GM18511 (cell line): Measurements from ENCODE around the gene CEPT1.

ENCODE experiments used
- ATAC-seq: cut with Tn5 transposase; IDR thresholded peaks from one replicate; pipeline ENCODE4 v1.9.1; 2021; ENCODE audit warnings: mild to moderate bottlenecking, moderate library complexity; ENCODE audit not compliant: unreplicated experiment

Gene CEPT1

DNA sequence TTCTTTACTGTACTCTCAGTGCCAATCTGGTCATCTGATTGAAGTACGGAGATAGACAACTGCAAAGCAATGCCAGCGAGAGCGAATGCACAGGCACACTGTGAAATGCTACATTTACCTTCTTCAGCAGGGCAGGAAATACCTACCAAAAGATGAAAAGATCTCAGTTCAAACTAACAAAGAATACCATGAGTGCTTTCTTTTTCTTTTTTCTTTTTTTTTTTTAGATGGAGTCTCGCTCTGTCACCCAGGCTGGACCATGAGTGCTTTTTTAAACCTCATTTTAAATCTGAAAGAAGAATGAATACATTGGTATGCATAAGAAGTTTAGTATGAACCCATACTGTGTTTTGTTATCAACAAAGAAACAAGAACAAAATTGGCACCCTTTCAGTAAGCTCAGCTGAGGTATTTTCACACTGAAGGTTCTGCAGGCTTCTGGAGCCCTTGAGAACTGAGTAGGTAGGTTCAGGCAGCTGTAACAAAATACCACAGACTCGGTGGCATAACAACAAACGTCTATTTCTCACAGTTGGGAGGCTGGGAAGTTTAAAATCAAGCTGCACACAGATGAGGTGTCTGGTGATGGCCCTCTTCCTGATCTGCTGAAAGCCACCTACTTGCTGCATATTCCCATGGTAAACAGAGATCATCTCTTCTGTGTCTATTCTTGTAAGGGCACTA, 85.8 kb downstream of the CEPT1 start:
- ATAC-seq, result no peak

DNA sequence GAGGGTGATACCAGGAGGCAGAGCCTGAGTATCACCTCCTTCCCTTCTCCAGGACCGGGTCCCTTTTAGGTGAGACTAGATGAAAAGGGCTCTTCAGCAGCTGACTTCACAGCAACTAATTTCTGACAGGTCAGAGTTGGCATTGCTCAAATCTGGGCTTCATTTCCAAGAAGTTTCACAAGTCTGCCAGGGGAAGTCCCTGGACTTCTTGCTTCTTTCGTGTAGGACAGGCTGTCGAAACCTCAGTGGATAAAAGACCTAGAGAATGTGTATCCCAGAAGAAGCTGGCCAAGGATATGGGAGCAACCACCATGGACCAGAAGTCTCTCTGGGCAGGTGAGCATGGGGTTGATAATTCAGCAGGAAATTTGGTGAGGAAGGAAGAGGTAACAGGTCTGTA, 87.4 kb downstream of the CEPT1 start, which contains the start of gene CHI3L2:
TSS of gene CHI3L2 (plus strand) at position 280 of the 400 bp plus-strand sequence. CDS start at position 297, 17 bp downstream.
- ATAC-seq, result no peak

DNA sequence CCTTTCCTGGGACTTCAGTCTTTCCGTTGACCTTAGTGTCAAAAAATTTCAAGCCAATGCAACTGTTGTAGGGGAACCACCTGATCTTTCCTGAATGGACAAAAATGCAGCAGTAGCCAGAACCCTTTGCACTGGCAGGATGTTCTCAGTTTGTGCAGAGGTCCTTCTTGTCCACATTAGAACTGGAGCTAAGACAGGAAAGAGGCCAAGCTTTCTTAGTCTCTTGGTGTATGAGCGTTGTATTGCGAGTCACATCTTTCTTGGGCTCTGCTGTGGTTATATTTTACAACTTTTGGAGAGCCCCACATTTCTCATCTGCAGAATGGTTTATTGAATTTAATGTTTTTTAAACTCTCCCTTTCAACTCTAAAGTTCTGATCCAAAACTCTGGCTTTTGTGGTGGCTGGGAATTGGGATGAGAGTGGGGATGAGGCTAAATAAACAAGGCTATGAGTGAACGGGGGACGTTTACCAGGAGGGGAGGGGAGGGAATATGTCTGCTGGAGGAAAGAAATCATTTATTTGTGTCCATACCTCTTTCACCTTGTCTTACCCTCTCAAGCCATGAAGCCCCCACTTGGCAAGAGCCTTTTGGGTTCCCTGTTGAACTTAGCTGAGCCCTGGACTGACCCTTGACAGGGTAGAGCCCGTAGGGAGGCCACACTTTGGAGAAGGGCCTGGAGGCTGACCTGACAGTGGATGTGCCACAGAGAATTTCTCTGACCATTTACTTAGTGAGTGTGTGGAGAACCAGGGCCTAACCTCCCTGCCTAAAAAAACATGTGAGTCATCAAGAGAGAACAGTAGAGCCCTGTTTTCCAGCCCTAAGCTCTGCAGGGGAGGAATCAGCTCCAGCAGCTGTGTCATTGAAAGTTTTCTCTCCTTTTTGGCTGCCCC, 88.1 kb downstream of the CEPT1 start:
- no peak for ATAC-seq

DNA sequence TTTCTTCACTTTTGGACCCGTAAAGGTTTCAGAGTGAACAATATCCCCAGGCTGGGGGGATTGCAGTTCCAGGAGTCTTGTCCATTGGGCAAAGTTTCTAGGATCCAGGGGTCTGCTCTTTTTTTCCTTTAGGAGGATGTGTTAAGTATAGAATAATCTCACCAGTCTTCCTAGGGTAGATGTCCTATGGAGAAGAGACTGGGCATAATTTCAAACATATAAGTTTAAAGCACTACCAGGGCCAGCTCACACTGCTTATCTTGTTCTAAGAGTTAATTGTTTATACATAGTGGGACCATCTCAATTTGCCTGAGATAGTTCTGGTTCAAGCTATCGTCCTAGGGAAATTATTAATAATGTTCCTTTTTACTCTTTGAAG, 88.7 kb downstream of the CEPT1 start:
- ATAC-seq, result no peak

DNA sequence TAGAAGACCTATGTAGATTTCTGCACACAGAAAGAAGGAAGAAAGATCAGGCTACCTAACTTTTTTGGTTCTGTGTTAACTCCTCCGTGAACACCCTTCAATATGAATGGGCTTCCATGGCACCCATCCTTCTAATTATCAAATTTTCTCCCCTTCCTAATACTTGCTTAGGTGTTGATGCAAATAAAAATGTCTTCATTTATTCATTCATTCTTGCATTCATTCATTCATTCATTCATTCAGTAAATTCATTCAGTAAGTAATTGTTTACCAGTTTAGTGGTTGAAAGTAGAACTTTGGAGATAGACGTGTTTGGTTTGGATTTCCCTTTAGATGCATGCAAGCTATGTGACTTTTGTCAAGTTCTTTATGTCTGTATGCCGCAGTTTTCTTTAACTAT, 92.1 kb downstream of the CEPT1 start:
- ATAC-seq, result no peak

DNA sequence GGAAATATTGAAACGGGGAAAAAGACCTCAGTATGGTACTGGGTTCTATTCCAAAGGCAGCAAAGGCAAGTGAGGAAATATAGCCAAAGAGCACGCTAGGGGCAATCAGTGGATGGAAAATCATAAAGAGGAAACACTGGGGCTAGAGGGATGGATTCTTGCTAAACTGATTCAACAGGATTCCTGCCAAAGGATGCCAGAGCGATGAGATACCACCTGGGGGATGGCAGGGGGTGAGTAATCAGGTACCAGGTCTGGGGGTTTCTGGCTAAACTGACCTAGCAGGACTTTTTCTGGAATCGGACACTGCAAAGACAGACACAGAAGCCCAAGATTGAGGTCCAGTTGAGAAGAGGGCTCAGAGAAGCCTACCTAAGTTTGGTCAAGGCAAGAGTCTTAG, 94.2 kb downstream of the CEPT1 start:
- no peak for ATAC-seq
